GM19397 (cell line): ENCODE results near the gene INSIG1.

ENCODE experiments used
- ATAC-seq: cut with Tn5 transposase; IDR thresholded peaks from one replicate; pipeline ENCODE4 v1.9.1; 2021; ENCODE audit warnings: mild to moderate bottlenecking, moderate library complexity; ENCODE audit not compliant: unreplicated experiment

The INSIG1 gene

DNA sequence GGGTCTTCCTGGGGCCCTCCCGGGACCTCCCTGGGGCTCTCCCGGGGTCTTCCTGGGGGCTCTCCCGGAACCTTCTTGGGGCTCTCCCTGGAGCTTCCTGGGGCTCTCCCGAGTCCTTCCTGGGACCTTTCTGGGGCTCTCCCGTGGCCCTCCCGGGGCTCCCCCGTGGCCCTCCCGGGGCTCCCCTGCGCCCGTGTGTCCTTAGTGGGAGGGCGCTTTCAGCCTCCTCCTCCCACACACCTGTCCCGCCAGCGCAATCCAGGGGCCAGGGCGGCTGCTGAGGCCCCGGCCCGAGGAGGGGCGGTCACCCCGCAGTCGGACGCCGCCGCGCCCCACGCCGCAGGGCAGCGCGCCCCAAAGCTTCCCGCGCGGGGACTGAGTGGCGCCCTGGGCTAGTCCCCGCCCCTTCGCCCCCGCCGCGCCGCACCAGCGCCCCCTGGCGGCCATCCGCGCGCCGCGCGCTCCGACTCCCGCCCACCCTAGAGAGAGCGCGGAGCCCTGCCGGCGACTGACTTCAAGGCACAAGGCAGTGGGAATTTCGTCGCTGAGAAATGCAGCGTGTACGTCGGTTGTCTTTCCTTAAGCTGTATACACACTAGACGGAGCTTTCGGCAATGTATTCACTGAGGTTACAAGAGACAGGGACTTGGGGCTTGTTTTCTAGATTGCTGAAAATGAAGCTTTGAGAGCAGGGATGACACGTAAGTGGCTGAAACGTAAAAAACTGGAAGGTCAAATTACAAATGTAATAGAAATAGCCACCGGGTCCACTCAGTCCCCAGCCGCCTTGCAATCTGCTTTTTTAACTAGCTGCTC is 47.1 kb downstream of the INSIG1 start:
- ATAC-seq = peak; percentile 95

- ATAC-seq = peak; percentile 3
Observed at GRCh38 chr7:155345490-155345889, 47.8 kb downstream of the INSIG1 start.

DNA sequence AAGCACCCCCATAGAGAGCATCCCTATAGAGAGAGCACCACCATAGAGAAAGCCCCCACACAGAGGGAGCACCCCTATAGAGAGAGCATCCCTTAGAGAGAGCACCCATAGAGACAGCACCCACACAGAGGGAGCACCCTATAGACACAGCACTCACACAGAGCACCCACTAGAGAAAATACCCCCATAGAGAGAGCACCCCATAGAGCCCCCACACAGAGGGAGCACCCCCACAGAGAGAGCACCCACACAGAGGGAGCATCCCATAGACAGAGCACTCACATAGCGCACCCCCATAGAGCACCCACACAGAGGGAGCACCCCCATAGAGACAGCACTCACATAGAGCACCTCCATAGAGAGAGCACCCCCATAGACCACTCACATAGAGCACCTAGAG is 48.6 kb downstream of the INSIG1 start:
- no peak for ATAC-seq

GRCh38 chr7:155348806-155349205 is 51.1 kb downstream of the INSIG1 start:
- ATAC-seq = no peak

DNA sequence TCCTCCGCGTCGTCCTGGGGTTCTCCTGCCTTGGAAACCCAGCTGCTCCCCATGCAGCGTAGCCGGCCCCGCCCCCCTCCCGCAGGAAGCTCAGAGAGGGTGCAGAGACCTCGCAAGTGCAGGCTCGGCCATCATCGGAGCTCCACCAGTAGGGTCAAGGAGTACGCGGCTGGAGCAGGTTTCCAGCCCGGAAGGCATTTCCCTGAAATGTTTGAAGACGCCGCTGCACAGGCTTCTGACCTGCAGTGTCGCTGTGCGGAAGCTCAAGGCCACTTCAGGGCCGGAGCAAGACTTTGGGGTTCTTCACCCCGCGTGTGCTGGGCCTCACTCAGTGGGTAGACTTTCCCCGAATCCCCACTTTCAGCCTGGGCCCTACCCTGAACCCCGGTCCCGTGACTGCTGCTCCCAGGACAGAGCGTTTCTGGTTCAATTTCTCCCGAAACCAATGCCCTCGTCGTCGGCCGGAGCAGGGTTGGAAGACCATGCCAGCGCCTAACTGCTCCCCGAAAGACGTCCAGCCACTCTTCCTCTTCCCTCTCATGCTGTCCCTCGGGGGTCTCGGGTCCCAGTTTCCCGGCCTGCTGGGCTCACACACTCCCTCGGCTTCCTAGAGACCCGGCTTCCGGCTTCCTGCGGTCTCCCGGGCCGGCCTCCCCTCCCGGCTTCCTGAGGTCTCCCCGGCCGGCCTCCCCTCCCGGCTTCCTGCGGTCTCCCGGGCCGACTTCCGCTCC is 52.1 kb downstream of the INSIG1 start:
- ATAC-seq = no peak

- no peak for ATAC-seq
Observed at GRCh38 chr7:155351120-155351870, 53.6 kb downstream of the INSIG1 start.

- no peak for ATAC-seq
Observed at GRCh38 chr7:155352076-155352752, 54.5 kb downstream of the INSIG1 start.

DNA sequence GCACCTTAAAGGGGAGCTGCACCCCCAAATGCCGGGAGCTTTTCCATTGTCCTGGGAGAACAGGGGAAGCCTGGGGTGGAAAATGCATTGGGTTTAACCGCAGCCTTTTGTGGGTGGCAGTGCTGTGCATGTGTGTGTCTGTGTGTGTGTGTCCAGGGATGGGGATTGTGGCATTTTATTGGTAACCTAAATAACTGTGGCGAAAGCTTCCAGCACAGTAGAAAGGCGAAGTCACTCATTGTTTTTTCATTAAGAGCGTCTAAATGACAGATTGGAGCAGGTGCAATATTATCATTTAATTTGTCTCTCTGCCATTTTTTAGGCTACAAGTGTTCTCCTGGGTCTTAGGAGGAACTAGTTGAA is 55.1 kb downstream of the INSIG1 start:
- no peak for ATAC-seq

GRCh38 chr7:155353256-155353897 is 55.7 kb downstream of the INSIG1 start:
- ATAC-seq = no peak

- ATAC-seq = no peak
Observed at GRCh38 chr7:155354371-155355048, 56.8 kb downstream of the INSIG1 start.

DNA sequence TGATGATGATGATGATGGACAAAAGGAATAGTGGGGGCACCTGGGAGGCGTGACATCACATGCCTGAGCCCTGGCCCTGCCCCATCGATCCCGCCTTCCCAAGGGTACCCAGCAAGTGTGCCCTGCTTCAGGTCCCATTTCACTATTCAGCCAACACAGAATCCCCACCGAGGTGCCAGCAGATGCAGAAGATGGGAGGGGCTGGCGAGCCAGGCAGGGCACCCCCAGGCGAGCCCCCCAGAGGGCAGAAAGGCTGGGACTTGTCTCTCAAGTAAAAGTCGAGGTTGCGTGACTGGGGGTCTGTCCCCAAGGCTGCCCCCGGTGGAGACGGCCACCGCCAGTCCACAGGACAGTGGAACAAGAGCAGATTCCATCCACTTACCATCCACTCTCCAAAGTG is 57.5 kb downstream of the INSIG1 start:
- no peak for ATAC-seq

GRCh38 chr7:155355745-155356144 is 58.1 kb downstream of the INSIG1 start:
- no peak for ATAC-seq

- no peak for ATAC-seq
Observed at GRCh38 chr7:155356323-155357105, 58.8 kb downstream of the INSIG1 start.

DNA sequence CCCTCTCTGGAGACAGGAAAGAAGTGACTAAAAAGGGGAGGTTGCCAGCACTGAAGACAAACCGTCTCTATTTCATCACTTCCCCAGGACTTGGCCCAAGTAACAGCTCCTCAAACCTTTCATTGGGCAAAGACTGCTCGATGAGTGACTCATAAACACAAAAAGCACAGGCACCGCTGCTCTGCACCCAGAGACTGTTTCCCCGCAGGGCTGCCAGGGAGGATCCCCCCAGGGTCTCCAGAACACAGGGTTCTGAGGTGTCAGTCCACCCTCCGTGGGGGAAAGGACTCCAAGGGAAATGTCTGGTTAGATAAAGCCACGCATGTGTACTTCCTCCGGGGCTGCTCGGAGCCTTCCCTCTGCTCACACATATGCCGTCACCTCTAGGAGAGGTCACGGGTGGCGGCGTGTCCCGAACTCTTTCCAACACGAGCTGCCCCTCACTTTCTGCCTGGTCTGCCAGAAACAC is 59.9 kb downstream of the INSIG1 start:
- ATAC-seq = no peak

- ATAC-seq = no peak
Observed at GRCh38 chr7:155358066-155358947, 60.6 kb downstream of the INSIG1 start.

DNA sequence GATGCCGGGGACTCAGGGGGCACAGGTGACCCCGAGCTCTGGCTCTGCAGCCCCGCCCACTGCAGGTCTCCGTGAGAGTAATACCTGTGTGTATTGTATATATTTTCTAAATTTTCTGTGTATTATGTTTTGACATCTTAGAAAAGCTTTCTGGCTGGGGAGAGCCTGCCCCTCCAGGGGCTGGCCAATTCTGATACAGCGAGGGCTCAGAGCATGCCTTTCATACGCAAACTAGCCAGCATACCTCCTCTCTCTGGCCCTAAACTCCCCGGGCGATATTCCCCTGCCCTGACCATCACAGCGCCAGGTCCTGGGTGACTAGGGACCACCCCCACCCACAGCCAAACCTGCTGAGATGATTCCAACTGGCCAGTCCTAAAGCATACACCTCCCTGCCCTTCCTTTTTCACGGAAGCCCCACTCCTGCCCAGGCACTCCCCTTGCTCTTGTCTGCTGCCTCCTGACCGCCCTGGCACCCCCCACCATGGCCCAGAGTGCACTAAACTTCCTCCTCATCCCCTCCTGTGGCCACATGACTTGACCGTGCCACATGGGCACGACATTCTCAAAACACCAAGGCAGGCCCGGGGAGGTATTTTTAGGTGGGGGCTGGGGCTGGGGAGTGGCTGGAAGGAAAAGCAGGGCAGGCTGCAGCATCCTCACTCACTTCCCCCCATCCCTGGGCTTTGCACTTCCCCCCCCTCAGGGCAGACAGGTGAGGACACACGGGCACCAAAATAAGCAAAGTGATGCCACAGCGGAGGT is 61.5 kb downstream of the INSIG1 start:
- ATAC-seq = no peak
